ENCODE data around the gene MIPEP.

MIPEP gene

GRCh38 chr13:23805122-23805521 lies 84.1 kb downstream of the MIPEP start:
- DNase-seq = no peak

GRCh38 chr13:23804166-23804565 lies 85.0 kb downstream of the MIPEP start:
- no peak for DNase-seq

- no peak for DNase-seq
These were observed 88.1 kb downstream of the MIPEP start for GRCh38 chr13:23801141-23801540.

- no peak for DNase-seq
These were observed 89.3 kb downstream of the MIPEP start for GRCh38 chr13:23799945-23800344.

GRCh38 chr13:23797276-23797903 lies 91.8 kb downstream of the MIPEP start:
- no peak for DNase-seq

GRCh38 chr13:23796551-23796950 lies 92.6 kb downstream of the MIPEP start:
- peak in 1 of 3 experiments; percentile 58 for DNase-seq

- DNase-seq = no peak
These were observed 94.7 kb downstream of the MIPEP start for GRCh38 chr13:23794267-23795161.

GRCh38 chr13:23793711-23794110 lies 95.5 kb downstream of the MIPEP start:
- DNase-seq = no peak

GRCh38 chr13:23792680-23793079 lies 96.5 kb downstream of the MIPEP start:
- DNase-seq = no peak

- DNase-seq = no peak
These were observed 98.5 kb downstream of the MIPEP start for GRCh38 chr13:23790577-23791170.

- DNase-seq = no peak
These were observed 99.4 kb downstream of the MIPEP start for GRCh38 chr13:23789576-23790346.

GRCh38 chr13:23788459-23788858 lies 100.7 kb downstream of the MIPEP start:
- DNase-seq = no peak

GRCh38 chr13:23787464-23787863 lies 101.7 kb downstream of the MIPEP start:
- DNase-seq = no peak

GRCh38 chr13:23786607-23787006 lies 102.6 kb downstream of the MIPEP start:
- DNase-seq = no peak

GRCh38 chr13:23778879-23779278 lies 110.3 kb downstream of the MIPEP start:
- DNase-seq = no peak

- no peak for DNase-seq
These were observed 111.1 kb downstream of the MIPEP start for GRCh38 chr13:23778002-23778652.

GRCh38 chr13:23777575-23777870 lies 111.7 kb downstream of the MIPEP start:
- DNase-seq = no peak

- no peak for DNase-seq
These were observed 112.3 kb downstream of the MIPEP start for GRCh38 chr13:23776698-23777574.

GRCh38 chr13:23772717-23773116 lies 116.5 kb downstream of the MIPEP start:
- no peak for DNase-seq

- DNase-seq = no peak
These were observed 117.2 kb downstream of the MIPEP start for GRCh38 chr13:23771956-23772355.

GRCh38 chr13:23771552-23771951 lies 117.6 kb downstream of the MIPEP start:
- no peak for DNase-seq

- DNase-seq = no peak
These were observed 118.2 kb downstream of the MIPEP start for GRCh38 chr13:23770973-23771372.
